Measurements from ENCODE around the gene PTPRO. TPM values are rescaled to one million over a fixed set of nuclear protein-coding genes. Genes with fewer than 3 reads are reported as not detected.

Gene PTPRO
- total and polyA plus RNA-seq, 12 donors, result 0.21 to 5.4 (median 0.64) TPM; not detected in 1

DNA sequence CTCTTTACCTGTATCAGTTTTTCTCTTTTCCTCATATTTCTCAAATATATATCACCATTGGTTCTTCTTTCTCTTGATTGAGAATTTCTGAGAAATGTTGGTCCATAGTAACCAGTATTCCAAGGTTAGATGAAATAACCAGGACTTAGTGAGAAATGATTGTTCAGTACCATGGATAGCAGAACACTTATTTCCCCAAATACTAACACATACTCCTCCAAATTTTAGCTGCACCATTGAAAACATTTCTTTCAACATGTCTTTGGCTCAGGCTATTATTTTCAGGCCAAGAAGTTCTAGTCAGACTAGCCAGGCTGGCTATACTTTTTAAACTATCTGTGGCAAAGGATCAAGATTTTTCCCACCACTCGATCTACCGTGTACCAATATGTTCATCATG, 113.3 kb downstream of the PTPRO start:
- TF ChIP-seq, protein P1, sequence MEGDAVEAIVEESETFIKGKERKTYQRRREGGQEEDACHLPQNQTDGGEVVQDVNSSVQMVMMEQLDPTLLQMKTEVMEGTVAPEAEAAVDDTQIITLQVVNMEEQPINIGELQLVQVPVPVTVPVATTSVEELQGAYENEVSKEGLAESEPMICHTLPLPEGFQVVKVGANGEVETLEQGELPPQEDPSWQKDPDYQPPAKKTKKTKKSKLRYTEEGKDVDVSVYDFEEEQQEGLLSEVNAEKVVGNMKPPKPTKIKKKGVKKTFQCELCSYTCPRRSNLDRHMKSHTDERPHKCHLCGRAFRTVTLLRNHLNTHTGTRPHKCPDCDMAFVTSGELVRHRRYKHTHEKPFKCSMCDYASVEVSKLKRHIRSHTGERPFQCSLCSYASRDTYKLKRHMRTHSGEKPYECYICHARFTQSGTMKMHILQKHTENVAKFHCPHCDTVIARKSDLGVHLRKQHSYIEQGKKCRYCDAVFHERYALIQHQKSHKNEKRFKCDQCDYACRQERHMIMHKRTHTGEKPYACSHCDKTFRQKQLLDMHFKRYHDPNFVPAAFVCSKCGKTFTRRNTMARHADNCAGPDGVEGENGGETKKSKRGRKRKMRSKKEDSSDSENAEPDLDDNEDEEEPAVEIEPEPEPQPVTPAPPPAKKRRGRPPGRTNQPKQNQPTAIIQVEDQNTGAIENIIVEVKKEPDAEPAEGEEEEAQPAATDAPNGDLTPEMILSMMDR (IDR thresholded peaks at IDR 0.05), result no peak
- Histone ChIP-seq H3K4me1 (no peaks in the 10 kb centered on the region), H3K27me3 (peaks cover 0 to 6% (median 0%) of the 10 kb centered on the region in 7 donors), H3K27ac (no peak overlapping the region), H3K4me3 (no peak overlapping the region), H3K36me3 (no peaks in the 10 kb centered on the region), H3K9me3 (peaks cover 0 to 30% (median 0%) of the 10 kb centered on the region in 11 donors)
- DNase-seq (no peak), ATAC-seq (no peak)
- WGBS, 2 donors, result 92 to 97% methylated on average over 2 of the region's 2 CpGs
- intact Hi-C loops (cut with DNase I), result no loop called here

DNA sequence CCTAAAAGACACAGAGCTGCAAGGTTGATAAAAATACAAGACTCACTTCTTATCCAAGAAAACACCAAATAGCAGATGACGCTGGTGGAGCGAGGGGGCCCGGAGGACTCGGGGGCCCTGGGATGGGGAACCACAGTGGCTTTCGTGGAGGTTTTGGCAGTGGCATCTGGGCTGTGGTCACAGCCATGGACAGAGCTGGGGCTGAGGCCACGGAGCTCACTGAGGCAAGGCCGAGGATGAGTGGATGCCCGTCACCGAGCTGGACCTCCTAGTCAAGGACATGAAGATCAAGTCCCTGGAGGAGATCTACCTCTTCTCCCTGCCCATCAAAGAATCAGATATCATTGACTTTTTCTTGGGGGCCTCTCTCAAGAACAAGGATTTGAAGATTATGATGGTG, 117.2 kb downstream of the PTPRO start:
- Histone ChIP-seq H3K27ac (no peak overlapping the region), H3K4me3 (no peak overlapping the region), H3K27me3 (peaks cover 0 to 4% (median 0%) of the 10 kb centered on the region in 7 donors), H3K9me3 (peaks cover 0 to 30% (median 0%) of the 10 kb centered on the region in 11 donors), H3K36me3 (no peaks in the 10 kb centered on the region), H3K4me1 (no peaks in the 10 kb centered on the region)
- ATAC-seq, result no peak
- 87 to 90% methylated on average over 9 of the region's 9 CpGs for WGBS, 2 donors
- intact Hi-C loops (cut with DNase I), result no loop called here
- TF ChIP-seq, protein P1 (IDR thresholded peaks at IDR 0.05), result no peak
- DNase-seq, result no peak

DNA sequence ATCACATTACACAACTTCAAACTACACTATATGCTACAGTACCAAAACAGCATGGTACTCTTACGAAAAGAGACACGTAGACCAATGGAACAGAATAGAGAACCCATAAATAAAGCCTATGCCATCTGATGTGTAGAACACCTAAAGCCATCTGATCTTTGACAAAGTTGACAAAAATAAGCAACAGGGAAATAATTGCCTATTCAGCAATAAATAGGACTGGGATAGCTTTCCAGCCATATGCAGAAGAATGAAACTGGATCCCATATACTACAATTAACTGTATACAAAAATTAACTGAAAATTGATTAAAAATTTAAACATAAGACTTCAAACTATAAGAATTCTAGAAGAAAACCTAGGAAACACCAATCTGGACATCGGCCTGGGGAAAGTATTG, 120.7 kb downstream of the PTPRO start:
- WGBS, 2 donors, result 85 to 86% methylated on average over 3 of the region's 3 CpGs
- peaks cover 0 to 21% (median 0%) of the 10 kb centered on the region in 11 donors for H3K9me3 ChIP-seq
- ATAC-seq (no peak), DNase-seq (no peak)
- intact Hi-C loops (cut with DNase I), result no loop called here
- no peak overlapping the region for H3K27ac ChIP-seq
- H3K27me3 ChIP-seq, result peaks cover 0 to 4% (median 0%) of the 10 kb centered on the region in 7 donors
- H3K4me1 ChIP-seq, result no peaks in the 10 kb centered on the region
- TF ChIP-seq, protein P1 (IDR thresholded peaks at IDR 0.05), result no peak
- H3K36me3 ChIP-seq, result no peaks in the 10 kb centered on the region
- no peak overlapping the region for H3K4me3 ChIP-seq

DNA sequence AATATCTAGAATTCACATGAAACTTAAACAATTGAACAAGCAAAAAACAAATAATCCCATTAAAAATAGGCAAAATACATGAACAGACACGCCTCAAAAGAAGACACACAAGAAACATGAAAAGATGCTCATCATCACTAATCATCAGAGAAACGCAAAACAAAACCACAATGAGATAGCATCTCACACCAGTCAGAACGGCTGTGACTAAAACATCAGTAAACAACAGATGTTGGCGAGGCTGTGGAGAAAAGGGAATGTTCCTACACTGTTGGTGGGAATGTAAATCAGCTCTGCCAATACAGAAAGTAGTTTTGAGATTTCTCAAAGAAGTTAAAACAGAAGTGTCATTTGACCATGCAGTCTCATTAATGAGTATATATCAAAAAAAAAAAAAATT, 121.3 kb downstream of the PTPRO start:
- intact Hi-C loops (cut with DNase I), result no loop called here
- H3K4me3 ChIP-seq, result no peak overlapping the region
- no peak overlapping the region for H3K27ac ChIP-seq
- no peaks in the 10 kb centered on the region for H3K36me3 ChIP-seq
- peaks cover 0 to 15% (median 0%) of the 10 kb centered on the region in 11 donors for H3K9me3 ChIP-seq
- peaks cover 0 to 4% (median 0%) of the 10 kb centered on the region in 7 donors for H3K27me3 ChIP-seq
- ATAC-seq (no peak), DNase-seq (no peak)
- WGBS, 2 donors, result 65 to 66% methylated on average over 4 of the region's 4 CpGs
- H3K4me1 ChIP-seq, result no peaks in the 10 kb centered on the region
- TF ChIP-seq, protein P1 (IDR thresholded peaks at IDR 0.05), result no peak

All from heart right ventricle (tissue), 16 donors.